HG02870 (cell line): ENCODE data around the gene SHE.
"Not testable (repeated sequence)": the region's sequence is repeated elsewhere in the genome, so short reads cannot be mapped to it uniquely, and the experiment has no call there.

Experiments
- ATAC-seq: cut with Tn5 transposase; IDR thresholded peaks from one replicate; pipeline ENCODE4 v1.9.1; 2021; ENCODE audit warnings: mild to moderate bottlenecking, moderate library complexity; ENCODE audit not compliant: unreplicated experiment

SHE gene

GRCh38 chr1:154502066-154502743, at the start of gene SHE, which contains the start of gene TDRD10:
Gene SHE (minus strand): TSS chr1:154502412. CDS start chr1:154502026, 386 bp downstream.
Gene TDRD10 (plus strand): TSS chr1:154502219. CDS start chr1:154506904, 4,685 bp downstream.
- no peak for ATAC-seq

DNA sequence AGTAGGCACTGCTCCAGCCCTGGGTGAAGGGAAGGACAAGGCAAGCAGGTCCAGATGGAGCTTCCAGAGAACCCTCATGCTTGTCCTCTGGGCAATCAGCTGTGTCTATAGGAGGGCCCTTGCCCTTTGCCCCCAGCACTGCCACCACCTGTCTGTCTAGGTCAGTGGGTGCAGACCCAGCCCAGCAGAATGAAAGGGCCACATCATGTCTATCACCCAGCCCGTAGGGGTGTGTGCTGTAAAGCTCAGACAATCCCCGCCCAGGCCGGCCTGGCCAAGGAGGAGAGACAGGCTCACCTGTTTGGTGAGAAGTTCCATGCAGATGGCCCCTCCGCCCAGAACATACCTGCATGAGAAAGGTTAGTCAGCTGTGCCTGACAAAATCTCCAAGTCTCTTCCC, 49.3 kb upstream of the SHE start:
- ATAC-seq: no peak

GRCh38 chr1:154550657-154551056, 48.4 kb upstream of the SHE start:
- no peak for ATAC-seq

GRCh38 chr1:154550070-154550469, 47.9 kb upstream of the SHE start:
- no peak for ATAC-seq

- ATAC-seq: no peak
These were observed 47.1 kb upstream of the SHE start for GRCh38 chr1:154549202-154549770.

GRCh38 chr1:154548028-154548427, 45.8 kb upstream of the SHE start:
- no peak for ATAC-seq

DNA sequence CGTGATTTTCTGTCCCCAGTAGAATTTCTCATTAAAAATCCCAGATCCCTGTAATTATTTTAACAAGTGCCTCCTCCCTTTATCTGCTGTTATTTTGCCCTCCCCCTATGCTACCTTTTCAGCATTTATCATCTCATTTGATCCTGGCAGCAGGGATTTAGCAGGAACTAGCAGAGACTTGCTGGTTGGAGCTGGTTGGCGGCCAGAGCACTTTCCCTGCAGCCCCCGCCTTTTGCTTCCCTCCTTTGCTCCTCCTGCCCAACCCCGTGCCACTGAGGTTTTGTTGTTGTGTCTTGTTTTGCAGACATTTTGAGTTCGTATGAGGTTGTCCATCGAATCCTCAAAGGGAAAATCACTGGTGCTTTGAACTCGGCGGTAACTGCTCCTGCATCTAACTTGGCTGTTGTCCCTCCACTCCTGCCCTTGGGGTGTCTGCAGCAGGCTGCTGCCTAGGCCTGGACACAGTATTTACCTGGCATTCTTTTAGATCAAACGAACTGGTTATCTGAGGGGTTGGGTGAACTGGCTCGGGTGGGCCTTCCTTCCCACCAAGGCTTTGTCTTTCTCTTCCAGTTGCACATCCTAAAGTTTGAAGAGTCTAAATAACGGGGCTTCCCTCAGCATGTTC, 45.0 kb upstream of the SHE start:
- no peak for ATAC-seq

- ATAC-seq: no peak
These were observed 44.3 kb upstream of the SHE start for GRCh38 chr1:154546264-154547063.

GRCh38 chr1:154541231-154541630, 39.0 kb upstream of the SHE start:
- ATAC-seq: no peak

- ATAC-seq: no peak
These were observed 37.6 kb upstream of the SHE start for GRCh38 chr1:154539486-154540483.

- ATAC-seq: no peak
These were observed 34.4 kb upstream of the SHE start for GRCh38 chr1:154536570-154536969.

DNA sequence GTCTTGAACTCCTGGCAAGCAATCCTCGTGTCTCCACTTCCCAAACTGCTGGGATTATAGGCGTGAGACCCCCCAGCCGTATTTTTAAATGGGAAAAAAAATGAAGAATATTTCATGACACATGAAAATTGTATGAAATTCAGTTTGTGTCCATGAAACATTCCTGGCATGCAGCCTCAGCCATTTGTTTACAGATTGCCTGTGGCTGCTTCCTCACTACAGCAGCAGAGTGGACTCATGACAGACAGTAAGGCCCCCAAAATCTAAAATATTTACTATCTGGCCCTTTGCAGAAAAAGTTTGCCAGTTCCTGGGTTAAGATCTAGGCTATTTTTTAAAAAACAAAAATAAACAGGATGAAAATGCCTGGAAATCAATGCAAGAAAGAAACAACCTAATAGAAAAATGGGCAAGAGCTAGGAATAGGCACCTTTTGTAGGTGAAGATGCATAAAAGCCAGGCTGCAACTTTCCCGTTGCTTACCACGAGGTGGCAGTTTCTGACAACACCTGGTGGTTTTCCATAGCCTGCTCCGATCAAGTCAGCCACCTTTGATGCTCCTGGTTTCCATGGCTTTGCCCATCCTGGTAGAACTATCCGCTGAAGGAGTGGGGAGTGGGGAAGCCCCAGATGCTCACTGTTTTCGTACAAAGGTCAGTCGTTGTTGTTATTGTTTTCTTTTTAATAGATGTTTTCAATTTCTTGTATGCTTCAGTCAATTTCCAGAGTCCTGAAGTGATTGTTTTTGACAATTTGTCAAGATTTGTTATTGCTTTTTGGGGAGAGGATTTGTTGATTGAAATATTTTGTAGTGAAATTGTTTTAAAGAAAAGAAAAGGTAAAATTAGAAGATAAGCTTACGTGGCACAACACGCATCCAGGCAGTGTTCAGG, 32.0 kb upstream of the SHE start:
- ATAC-seq: no peak

- ATAC-seq: not testable (repeated sequence)
These were observed 29.7 kb upstream of the SHE start for GRCh38 chr1:154531950-154532349.

GRCh38 chr1:154529308-154529707, 27.1 kb upstream of the SHE start:
- no peak for ATAC-seq

GRCh38 chr1:154527192-154527591, 25.0 kb upstream of the SHE start:
- ATAC-seq: no peak

GRCh38 chr1:154524881-154525280, 22.7 kb upstream of the SHE start:
- ATAC-seq: no peak

- no peak for ATAC-seq
These were observed 19.5 kb upstream of the SHE start for GRCh38 chr1:154521695-154522094.

DNA sequence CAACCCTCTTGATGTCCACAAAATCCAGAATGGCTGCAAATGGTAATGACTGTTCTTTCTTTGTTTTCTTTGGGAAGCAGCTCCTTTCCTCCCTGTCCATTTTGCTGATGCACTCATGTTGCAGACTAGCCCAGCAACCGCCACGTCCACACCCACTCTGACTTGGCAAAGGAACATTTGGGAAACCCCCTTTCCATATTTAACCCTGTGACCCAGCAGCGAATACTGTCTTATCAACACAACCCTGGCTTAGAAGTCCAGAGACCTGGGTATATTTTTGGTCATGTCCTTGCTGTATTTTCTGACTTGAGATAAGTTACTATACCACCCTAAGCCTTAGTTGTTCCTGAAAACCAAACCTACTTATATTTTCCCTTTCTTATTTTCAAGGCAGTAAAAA, 18.1 kb upstream of the SHE start:
- ATAC-seq: no peak

- no peak for ATAC-seq
These were observed 17.4 kb upstream of the SHE start for GRCh38 chr1:154519591-154519991.
